SK-N-SH treated with all-trans-retinoic acid at 6 μM for 48 hours (cell line): ENCODE results near the gene GRM2.

Experiments
- ATAC-seq: fragments of 200-7000 bp; cut with Tn5 transposase; 3 replicates; pipeline ENCODE4 v1.9.1; 2020; ENCODE audit warnings: mild to moderate bottlenecking, moderate library complexity
- ARNTL ChIP-seq: fragments of 450-650 bp; formaldehyde crosslinking; IDR thresholded peaks from 2 replicates; pipeline ENCODE4 v1.5.0; 2020; ENCODE audit warnings: low read depth, mild to moderate bottlenecking, moderate library complexity, borderline replicate concordance
- BACH2 ChIP-seq: fragments of 250-450 bp; sonication (Bioruptor Pico); IDR thresholded peaks from 2 replicates; pipeline ENCODE4 v1.9.0; 2021; ENCODE audit warnings: mild to moderate bottlenecking, borderline replicate concordance
- CREB5 ChIP-seq: fragments of 250-450 bp; sonication (Bioruptor Pico); IDR thresholded peaks from 2 replicates; pipeline ENCODE4 v1.5.1; 2020; ENCODE audit warnings: low read depth, mild to moderate bottlenecking, moderate library complexity
- CSDC2 ChIP-seq: fragments of 250-450 bp; sonication (Bioruptor Pico); IDR thresholded peaks from 2 replicates; pipeline ENCODE4 v1.5.0; 2020; ENCODE audit warnings: mild to moderate bottlenecking, moderate library complexity
- CSRNP3 ChIP-seq: fragments of 250-450 bp; sonication (Bioruptor Pico); IDR thresholded peaks from 2 replicates; pipeline ENCODE4 v1.5.1; 2021; ENCODE audit warnings: mild to moderate bottlenecking, moderate library complexity
- ESRRG ChIP-seq: fragments of 250-450 bp; sonication (Bioruptor Pico); IDR thresholded peaks from 2 replicates; pipeline ENCODE4 v1.6.1; 2021; ENCODE audit warnings: mild to moderate bottlenecking
- GLIS3 ChIP-seq: fragments of 250-450 bp; sonication (Bioruptor Pico); IDR thresholded peaks from 2 replicates; pipeline ENCODE4 v1.5.0; 2020; ENCODE audit warnings: mild to moderate bottlenecking, moderate library complexity
- ISL1 ChIP-seq: fragments of 250-450 bp; sonication (Bioruptor Pico); IDR thresholded peaks from 2 replicates; pipeline ENCODE4 v2.1.2; 2022; ENCODE audit warnings: mild to moderate bottlenecking, moderate library complexity
- OSR1 ChIP-seq: fragments of 250-450 bp; sonication (Bioruptor Pico); IDR thresholded peaks from 2 replicates; pipeline ENCODE4 v1.8.0; 2022; ENCODE audit warnings: moderate library complexity, mild to moderate bottlenecking, inconsistent platforms
- PATZ1 ChIP-seq: fragments of 250-450 bp; sonication (Bioruptor Pico); IDR thresholded peaks from 2 replicates; pipeline ENCODE4 v1.8.0; 2020; ENCODE audit warnings: mild to moderate bottlenecking, moderate library complexity, borderline replicate concordance
- POU6F1 ChIP-seq: fragments of 250-450 bp; sonication (Bioruptor Pico); IDR thresholded peaks from 2 replicates; pipeline ENCODE4 v1.8.0; 2021; ENCODE audit warnings: low read depth, mild to moderate bottlenecking, moderate library complexity, borderline replicate concordance
- PPARA ChIP-seq: fragments of 250-450 bp; sonication (Bioruptor Pico); IDR thresholded peaks from 2 replicates; pipeline ENCODE4 v1.5.0; 2020; ENCODE audit warnings: mild to moderate bottlenecking, borderline replicate concordance
- RARB ChIP-seq: fragments of 250-450 bp; sonication (Bioruptor Pico); IDR thresholded peaks from 2 replicates; pipeline ENCODE4 v1.8.0; 2021; ENCODE audit warnings: mild to moderate bottlenecking, moderate library complexity
- SNAI2 ChIP-seq: fragments of 250-450 bp; sonication (Bioruptor Pico); IDR thresholded peaks from 2 replicates; pipeline ENCODE4 v1.5.0; 2020; ENCODE audit warnings: mild to moderate bottlenecking, moderate library complexity
- TOX ChIP-seq: fragments of 250-450 bp; sonication (Bioruptor Pico); IDR thresholded peaks from 2 replicates; pipeline ENCODE4 v1.8.0; 2021; ENCODE audit warnings: mild to moderate bottlenecking, moderate library complexity, borderline replicate concordance
- TSHZ2 ChIP-seq: fragments of 250-450 bp; sonication (Bioruptor Pico); IDR thresholded peaks from 2 replicates; pipeline ENCODE4 v1.5.0; 2020; ENCODE audit warnings: mild to moderate bottlenecking, moderate library complexity
- ZFP3 ChIP-seq: fragments of 250-450 bp; sonication (Bioruptor Pico); IDR thresholded peaks from 2 replicates; pipeline ENCODE4 v1.5.0; 2020; ENCODE audit warnings: mild to moderate bottlenecking, moderate library complexity
- ZNF565 ChIP-seq: fragments of 450-650 bp; formaldehyde crosslinking; conservative IDR thresholded peaks from 2 replicates; pipeline ENCODE4 v1.5.0; 2020; ENCODE audit warnings: low read depth, mild to moderate bottlenecking, moderate library complexity
- ZNF70 ChIP-seq: fragments of 450-650 bp; formaldehyde crosslinking; IDR thresholded peaks from 2 replicates; pipeline ENCODE4 v1.5.0; 2020; ENCODE audit warnings: mild to moderate bottlenecking, moderate library complexity
- ZNF8 ChIP-seq: fragments of 450-650 bp; formaldehyde crosslinking; IDR thresholded peaks from 2 replicates; pipeline ENCODE4 v1.5.0; 2020; ENCODE audit warnings: mild to moderate bottlenecking, moderate library complexity

The GRM2 gene

GRCh38 chr3:51706788-51707731 lies at the start of gene GRM2:
GRM2 (plus strand) TSS chr3:51707068; CDS start chr3:51708984, 1,916 bp downstream.
- TF ChIP-seq POU6F1 (CRISPR knock-in tag) (no peak), SNAI2 (CRISPR knock-in tag) (no peak), ZNF70 (CRISPR knock-in tag) (no peak), ARNTL (no peak), ZFP3 (CRISPR knock-in tag) (no peak; the same call in 1 of the 2 replicates), GLIS3 (CRISPR knock-in tag) (no peak), CREB5 (CRISPR knock-in tag) (no peak), OSR1 (CRISPR knock-in tag) (no peak), ISL1 (CRISPR knock-in tag) (no peak), ESRRG (CRISPR knock-in tag) (no peak), RARB (CRISPR knock-in tag) (no peak), TOX (CRISPR knock-in tag) (no peak)
- peak; percentile 90 for ATAC-seq

- TF ChIP-seq ARNTL (no peak), ZFP3 (CRISPR knock-in tag) (no peak), SNAI2 (CRISPR knock-in tag) (no peak), BACH2 (no peak), ZNF8 (CRISPR knock-in tag) (no peak), RARB (CRISPR knock-in tag) (no peak), ZNF565 (CRISPR knock-in tag) (no peak)
- no peak for ATAC-seq
Measured at GRCh38 chr3:51657234-51657633, 49.6 kb upstream of the GRM2 start.

- TF ChIP-seq CSDC2 (CRISPR knock-in tag): no peak
- no peak for TF ChIP-seq TOX (CRISPR knock-in tag)
- no peak for TF ChIP-seq CSRNP3 (CRISPR knock-in tag)
- no peak for TF ChIP-seq TSHZ2
- TF ChIP-seq SNAI2 (CRISPR knock-in tag): no peak
- no peak for TF ChIP-seq GLIS3 (CRISPR knock-in tag)
- TF ChIP-seq PATZ1 (CRISPR knock-in tag): no peak
- no peak for TF ChIP-seq PPARA (CRISPR knock-in tag)
- no peak for ATAC-seq
Measured at GRCh38 chr3:51659942-51660341, 46.9 kb upstream of the GRM2 start.
